ENCODE data around the gene GPATCH1. TPM values are rescaled to one million over a fixed set of nuclear protein-coding genes. Genes with fewer than 3 reads are reported as not detected.

GPATCH1 gene
- total and polyA plus RNA-seq, 2 of the 13 experiments (the other 11 are each of a cell fraction or from before 2014, with no cell fraction given), result 6.8 to 6.9 TPM

DNA sequence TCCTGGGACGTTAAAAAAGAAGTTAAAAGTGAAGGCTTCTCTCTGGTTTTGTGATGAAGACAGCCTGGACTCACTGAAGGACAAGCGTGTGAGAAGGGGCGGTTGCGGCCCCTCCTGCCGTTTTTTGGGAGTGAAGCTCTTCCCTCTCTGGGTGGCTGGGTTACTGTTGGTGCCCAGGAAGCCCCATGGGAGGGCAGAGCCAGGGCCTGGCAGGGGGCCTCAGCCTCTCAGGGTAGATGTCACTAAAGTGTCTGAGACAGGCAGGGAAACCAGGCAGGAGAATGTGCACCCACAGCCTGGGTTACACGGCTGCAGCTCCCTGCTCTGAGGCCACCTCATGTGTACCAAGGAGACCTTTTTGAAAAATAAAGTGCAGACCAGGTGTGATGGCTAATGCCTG is 49.5 kb downstream of the GPATCH1 start:
- Histone ChIP-seq H3K27me3 (ENCODE audit: control insufficient read depth in 1 of 2, insufficient read depth in 2 of 2, low read length in 2 of 2) (no peaks in the 10 kb centered on the region; a peak in 1 of 5 replicates), H3K4me2 (ENCODE audit: low read depth, low read length) (no peak overlapping the region), H2AFZ (ENCODE audit: low read length) (no peak overlapping the region), H3K4me3 (replicated peaks in 1 of 3; ENCODE audit: insufficient read depth in 1 of 3, low read depth in 2 of 3, low read length in 3 of 3) (no peak overlapping the region), H3K4me1 (ENCODE audit: insufficient read depth, low read length) (peaks cover 12% of the 10 kb centered on the region), H3K9ac (ENCODE audit: insufficient read depth, low read depth, low read length) (no peak overlapping the region), H3K36me3 (replicated peaks in 1 of 2; ENCODE audit: control insufficient read depth in 1 of 2, insufficient read depth in 2 of 2, low read length in 2 of 2) (peaks cover 6 to 27% of the 10 kb centered on the region in 2 experiments), H3K27ac (ENCODE audit: extremely low read length, insufficient read depth, low read length) (no peak overlapping the region), H3K79me2 (ENCODE audit: insufficient read depth, low read length) (no peaks in the 10 kb centered on the region), H3K9me3 (ENCODE audit: low read length) (no peaks in the 10 kb centered on the region), H4K20me1 (ENCODE audit: insufficient read depth, low read length) (no peaks in the 10 kb centered on the region)
- DNase-seq (ENCODE audit: low spot score), result no peak
- no TSS peak for BruUV-seq (replicated peaks)
- no peak for ATAC-seq
- 93% methylated on average over 6 of the region's 6 CpGs for WGBS (ENCODE audit: low lambda C conversion rate)
- in situ Hi-C loops (cut with HindIII; ENCODE audit: extremely low pct_ligation_motif_present, low pct_unique_long_range_greater_than_20kb) (loop anchor here (25.0 kb wide), 1 partner anchor 443 kb away; the partner anchor contains the start of genes ANKRD27, NUDT19 and RGS9BP), intact Hi-C loops (cut with micrococcal nuclease; ENCODE audit: unreplicated experiment) (no loop called here)
- POLR2A ChIA-PET, result no interaction called here
- CTCF ChIA-PET (ENCODE audit: low intra/inter-chr PET ratio, low total read pairs), result no interaction called here
- FAIRE-seq, result no peak
- no peak for TF ChIP-seq DR1 (CRISPR knock-in tag; IDR thresholded peaks at IDR 0.05)
- TF ChIP-seq, protein P1, sequence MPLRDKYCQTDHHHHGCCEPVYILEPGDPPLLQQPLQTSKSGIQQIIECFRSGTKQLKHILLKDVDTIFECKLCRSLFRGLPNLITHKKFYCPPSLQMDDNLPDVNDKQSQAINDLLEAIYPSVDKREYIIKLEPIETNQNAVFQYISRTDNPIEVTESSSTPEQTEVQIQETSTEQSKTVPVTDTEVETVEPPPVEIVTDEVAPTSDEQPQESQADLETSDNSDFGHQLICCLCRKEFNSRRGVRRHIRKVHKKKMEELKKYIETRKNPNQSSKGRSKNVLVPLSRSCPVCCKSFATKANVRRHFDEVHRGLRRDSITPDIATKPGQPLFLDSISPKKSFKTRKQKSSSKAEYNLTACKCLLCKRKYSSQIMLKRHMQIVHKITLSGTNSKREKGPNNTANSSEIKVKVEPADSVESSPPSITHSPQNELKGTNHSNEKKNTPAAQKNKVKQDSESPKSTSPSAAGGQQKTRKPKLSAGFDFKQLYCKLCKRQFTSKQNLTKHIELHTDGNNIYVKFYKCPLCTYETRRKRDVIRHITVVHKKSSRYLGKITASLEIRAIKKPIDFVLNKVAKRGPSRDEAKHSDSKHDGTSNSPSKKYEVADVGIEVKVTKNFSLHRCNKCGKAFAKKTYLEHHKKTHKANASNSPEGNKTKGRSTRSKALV (CRISPR knock-in tag; IDR thresholded peaks at IDR 0.05), result no peak
- TF ChIP-seq, protein P2, sequence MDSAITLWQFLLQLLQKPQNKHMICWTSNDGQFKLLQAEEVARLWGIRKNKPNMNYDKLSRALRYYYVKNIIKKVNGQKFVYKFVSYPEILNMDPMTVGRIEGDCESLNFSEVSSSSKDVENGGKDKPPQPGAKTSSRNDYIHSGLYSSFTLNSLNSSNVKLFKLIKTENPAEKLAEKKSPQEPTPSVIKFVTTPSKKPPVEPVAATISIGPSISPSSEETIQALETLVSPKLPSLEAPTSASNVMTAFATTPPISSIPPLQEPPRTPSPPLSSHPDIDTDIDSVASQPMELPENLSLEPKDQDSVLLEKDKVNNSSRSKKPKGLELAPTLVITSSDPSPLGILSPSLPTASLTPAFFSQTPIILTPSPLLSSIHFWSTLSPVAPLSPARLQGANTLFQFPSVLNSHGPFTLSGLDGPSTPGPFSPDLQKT (CRISPR knock-in tag; IDR thresholded peaks at IDR 0.05; ENCODE audit: borderline replicate concordance), result no peak
- TF ChIP-seq ZNF569 (CRISPR knock-in tag; IDR thresholded peaks at IDR 0.05; ENCODE audit: borderline replicate concordance), result no peak
- TF ChIP-seq, protein P3, sequence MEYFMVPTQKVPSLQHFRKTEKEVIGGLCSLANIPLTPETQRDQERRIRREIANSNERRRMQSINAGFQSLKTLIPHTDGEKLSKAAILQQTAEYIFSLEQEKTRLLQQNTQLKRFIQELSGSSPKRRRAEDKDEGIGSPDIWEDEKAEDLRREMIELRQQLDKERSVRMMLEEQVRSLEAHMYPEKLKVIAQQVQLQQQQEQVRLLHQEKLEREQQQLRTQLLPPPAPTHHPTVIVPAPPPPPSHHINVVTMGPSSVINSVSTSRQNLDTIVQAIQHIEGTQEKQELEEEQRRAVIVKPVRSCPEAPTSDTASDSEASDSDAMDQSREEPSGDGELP (IDR thresholded peaks at IDR 0.05; ENCODE audit: borderline replicate concordance, low read depth), result no peak
- no peak for TF ChIP-seq ZZZ3 (CRISPR knock-in tag; IDR thresholded peaks at IDR 0.05; ENCODE audit: borderline replicate concordance)
- no peak for TF ChIP-seq ZEB1 (IDR thresholded peaks at IDR 0.05; ENCODE audit: insufficient replicate concordance, low read depth)
- TF ChIP-seq ZNF564 (CRISPR knock-in tag; IDR thresholded peaks at IDR 0.05), result no peak
- no peak for TF ChIP-seq TBX3 (IDR thresholded peaks at IDR 0.05; ENCODE audit: borderline replicate concordance)
- TF ChIP-seq ZNF672 (CRISPR knock-in tag; IDR thresholded peaks at IDR 0.05), result no peak
- no peak for TF ChIP-seq NPAS2 (CRISPR knock-in tag; IDR thresholded peaks at IDR 0.05; ENCODE audit: borderline replicate concordance)
- TF ChIP-seq, protein P4, sequence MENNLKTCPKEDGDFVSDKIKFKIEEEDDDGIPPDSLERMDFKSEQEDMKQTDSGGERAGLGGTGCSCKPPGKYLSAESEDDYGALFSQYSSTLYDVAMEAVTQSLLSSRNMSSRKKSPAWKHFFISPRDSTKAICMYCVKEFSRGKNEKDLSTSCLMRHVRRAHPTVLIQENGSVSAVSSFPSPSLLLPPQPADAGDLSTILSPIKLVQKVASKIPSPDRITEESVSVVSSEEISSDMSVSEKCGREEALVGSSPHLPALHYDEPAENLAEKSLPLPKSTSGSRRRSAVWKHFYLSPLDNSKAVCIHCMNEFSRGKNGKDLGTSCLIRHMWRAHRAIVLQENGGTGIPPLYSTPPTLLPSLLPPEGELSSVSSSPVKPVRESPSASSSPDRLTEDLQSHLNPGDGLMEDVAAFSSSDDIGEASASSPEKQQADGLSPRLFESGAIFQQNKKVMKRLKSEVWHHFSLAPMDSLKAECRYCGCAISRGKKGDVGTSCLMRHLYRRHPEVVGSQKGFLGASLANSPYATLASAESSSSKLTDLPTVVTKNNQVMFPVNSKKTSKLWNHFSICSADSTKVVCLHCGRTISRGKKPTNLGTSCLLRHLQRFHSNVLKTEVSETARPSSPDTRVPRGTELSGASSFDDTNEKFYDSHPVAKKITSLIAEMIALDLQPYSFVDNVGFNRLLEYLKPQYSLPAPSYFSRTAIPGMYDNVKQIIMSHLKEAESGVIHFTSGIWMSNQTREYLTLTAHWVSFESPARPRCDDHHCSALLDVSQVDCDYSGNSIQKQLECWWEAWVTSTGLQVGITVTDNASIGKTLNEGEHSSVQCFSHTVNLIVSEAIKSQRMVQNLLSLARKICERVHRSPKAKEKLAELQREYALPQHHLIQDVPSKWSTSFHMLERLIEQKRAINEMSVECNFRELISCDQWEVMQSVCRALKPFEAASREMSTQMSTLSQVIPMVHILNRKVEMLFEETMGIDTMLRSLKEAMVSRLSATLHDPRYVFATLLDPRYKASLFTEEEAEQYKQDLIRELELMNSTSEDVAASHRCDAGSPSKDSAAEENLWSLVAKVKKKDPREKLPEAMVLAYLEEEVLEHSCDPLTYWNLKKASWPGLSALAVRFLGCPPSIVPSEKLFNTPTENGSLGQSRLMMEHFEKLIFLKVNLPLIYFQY (CRISPR knock-in tag; IDR thresholded peaks at IDR 0.05; ENCODE audit: borderline replicate concordance), result no peak
- TF ChIP-seq, protein P5, sequence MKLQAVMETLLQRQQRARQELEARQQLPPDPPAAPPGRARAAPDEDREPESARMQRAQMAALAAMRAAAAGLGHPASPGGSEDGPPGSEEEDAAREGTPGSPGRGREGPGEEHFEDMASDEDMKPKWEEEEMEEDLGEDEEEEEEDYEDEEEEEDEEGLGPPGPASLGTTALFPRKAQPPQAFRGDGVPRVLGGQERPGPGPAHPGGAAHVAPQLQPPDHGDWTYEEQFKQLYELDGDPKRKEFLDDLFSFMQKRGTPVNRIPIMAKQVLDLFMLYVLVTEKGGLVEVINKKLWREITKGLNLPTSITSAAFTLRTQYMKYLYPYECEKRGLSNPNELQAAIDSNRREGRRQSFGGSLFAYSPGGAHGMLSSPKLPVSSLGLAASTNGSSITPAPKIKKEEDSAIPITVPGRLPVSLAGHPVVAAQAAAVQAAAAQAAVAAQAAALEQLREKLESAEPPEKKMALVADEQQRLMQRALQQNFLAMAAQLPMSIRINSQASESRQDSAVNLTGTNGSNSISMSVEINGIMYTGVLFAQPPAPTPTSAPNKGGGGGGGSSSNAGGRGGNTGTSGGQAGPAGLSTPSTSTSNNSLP (IDR thresholded peaks at IDR 0.05; ENCODE audit: low read depth, low read length), result no peak
- TF ChIP-seq, protein P6, sequence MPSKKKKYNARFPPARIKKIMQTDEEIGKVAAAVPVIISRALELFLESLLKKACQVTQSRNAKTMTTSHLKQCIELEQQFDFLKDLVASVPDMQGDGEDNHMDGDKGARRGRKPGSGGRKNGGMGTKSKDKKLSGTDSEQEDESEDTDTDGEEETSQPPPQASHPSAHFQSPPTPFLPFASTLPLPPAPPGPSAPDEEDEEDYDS (CRISPR knock-in tag; IDR thresholded peaks at IDR 0.05), result no peak
- TF ChIP-seq ZFAT (CRISPR knock-in tag; conservative IDR thresholded peaks at IDR 0.05), result no peak
